Measurements from ENCODE around the gene RHBDD1.

Gene RHBDD1

DNA sequence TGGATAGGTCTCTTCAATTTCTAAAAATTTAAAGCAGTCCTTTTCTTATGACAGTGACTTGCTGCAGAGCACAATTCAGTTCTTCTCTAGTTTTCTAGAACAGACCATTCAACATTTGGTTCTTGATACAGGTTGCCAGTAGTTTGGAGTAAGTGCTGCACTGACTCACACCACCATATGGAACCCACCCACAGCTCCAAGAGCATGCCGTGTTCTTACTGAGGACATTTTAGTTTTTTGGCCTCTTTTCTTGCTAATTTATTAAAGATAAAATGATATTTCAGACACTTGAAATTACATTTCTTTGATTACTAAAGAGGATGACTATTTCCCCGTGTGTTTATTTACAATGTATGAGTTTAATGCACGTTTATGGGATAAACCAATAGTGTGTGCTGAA lies 208.1 kb downstream of the RHBDD1 start:
- Mint-ChIP-seq H3K4me1 (ENCODE audit: low read depth) (no peaks in the 10 kb centered on the region), H3K4me3 (no peak overlapping the region), H3K27me3 (peaks cover 22% of the 10 kb centered on the region), H3K27ac (no peak overlapping the region), H3K36me3 (ENCODE audit: low read depth) (no peaks in the 10 kb centered on the region), H3K9me3 (peaks cover 3% of the 10 kb centered on the region)
